Skeletal muscle tissue (tissue), 4 donors: ENCODE data around the gene LRRC27. TPM values are rescaled to one million over a fixed set of nuclear protein-coding genes. Genes with fewer than 3 reads are reported as not detected.

Experiments used
- H3K27ac ChIP-seq: one replicate; pipeline ENCODE4 v1.7.0; 2013; ENCODE audit warnings: mild to moderate bottlenecking, low read depth, low read length, inconsistent platforms
- H3K27me3 ChIP-seq, 3 donors: one replicate each; pipeline ENCODE4 v1.7.0; 2013; ENCODE audit warnings: low read length in 3 of 3; ENCODE audit not compliant: control insufficient read depth in 3 of 3, insufficient read depth in 3 of 3
- H3K36me3 ChIP-seq, 3 donors: one replicate each; pipeline ENCODE4 v1.7.0; 2013; ENCODE audit warnings: low read length in 3 of 3; ENCODE audit not compliant: control insufficient read depth in 3 of 3, insufficient read depth in 3 of 3
- H3K4me1 ChIP-seq, 3 donors: one replicate each; pipeline ENCODE4 v1.7.0; 2013; ENCODE audit warnings: low read length in 3 of 3, mild to moderate bottlenecking in 3 of 3; ENCODE audit not compliant: control insufficient read depth in 3 of 3, insufficient read depth in 3 of 3
- H3K4me3 ChIP-seq, 3 donors: one replicate each; pipeline ENCODE4 v1.7.0; 2013; ENCODE audit warnings: low read length in 3 of 3
- H3K9ac ChIP-seq, 3 donors: one replicate each; pipeline ENCODE4 v1.7.0; 2013; ENCODE audit warnings: low read length in 3 of 3, mild to moderate bottlenecking in 3 of 3, moderate library complexity in 2 of 3, low read depth in 1 of 3
- H3K9me3 ChIP-seq, 3 donors: one replicate each; pipeline ENCODE4 v1.7.0; 2013; ENCODE audit warnings: low read length in 3 of 3; ENCODE audit not compliant: control insufficient read depth in 3 of 3
- total RNA-seq: library from RNA; depleted of rRNA; stranded (reverse); fragments of >200 nt; gene quantifications from one replicate; pipeline ENCODE4 v1.2.3, GENCODE V29; 2014
- donor health status: Osteomylitis.

LRRC27 gene
- total RNA-seq, 1 donor from 2014 or later: 2.6 TPM

GRCh38 chr10:132398566-132398991, 66.6 kb downstream of the LRRC27 start:
- peak overlapping the region; percentile 51 to 82 (median 78) for H3K9ac ChIP-seq
- H3K4me3 ChIP-seq: peak overlapping the region in 2 of 3 donors; percentile 68 to 76
- no peaks in the 10 kb centered on the region for H3K36me3 ChIP-seq
- H3K9me3 ChIP-seq: no peaks in the 10 kb centered on the region
- H3K27me3 ChIP-seq: no peaks in the 10 kb centered on the region
- H3K4me1 ChIP-seq: peaks cover 27 to 57% (median 47%) of the 10 kb centered on the region in 3 donors
- H3K27ac ChIP-seq: peak overlapping the region; percentile 66

GRCh38 chr10:132399117-132400035, 67.4 kb downstream of the LRRC27 start:
- Histone ChIP-seq H3K9ac (peak overlapping the region; percentile 32 to 82 (median 33)), H3K27ac (peak overlapping the region; percentile 66), H3K4me1 (peaks cover 27 to 57% (median 47%) of the 10 kb centered on the region in 3 donors)

GRCh38 chr10:132400041-132400546, 68.1 kb downstream of the LRRC27 start:
- peak overlapping the region; percentile 32 to 82 (median 33) for H3K9ac ChIP-seq
- no peak overlapping the region for H3K27ac ChIP-seq

More at GRCh38 chr10:132399117-132400035, 67.4 kb downstream of the LRRC27 start:
- Histone ChIP-seq H3K4me3 (peak overlapping the region in 2 of 3 donors; percentile 29 to 76), H3K9me3 (no peaks in the 10 kb centered on the region), H3K27me3 (no peaks in the 10 kb centered on the region), H3K36me3 (no peaks in the 10 kb centered on the region)

GRCh38 chr10:132400547-132401151, 68.7 kb downstream of the LRRC27 start:
- peaks cover 3 to 7% (median 4%) of the 10 kb centered on the region in 3 donors for H3K36me3 ChIP-seq
- H3K4me3 ChIP-seq: no peak overlapping the region
- H3K9ac ChIP-seq: peak overlapping the region; percentile 32 to 60 (median 33)
- no peak overlapping the region for H3K27ac ChIP-seq
- no peaks in the 10 kb centered on the region for H3K27me3 ChIP-seq
- peaks cover 27 to 50% (median 42%) of the 10 kb centered on the region in 3 donors for H3K4me1 ChIP-seq
- no peaks in the 10 kb centered on the region for H3K9me3 ChIP-seq

More at GRCh38 chr10:132400041-132400546, 68.1 kb downstream of the LRRC27 start:
- H3K4me3 ChIP-seq: no peak overlapping the region
- peaks cover 27 to 55% (median 47%) of the 10 kb centered on the region in 3 donors for H3K4me1 ChIP-seq
- H3K9me3 ChIP-seq: no peaks in the 10 kb centered on the region
- peaks cover 0 to 1% (median 0%) of the 10 kb centered on the region in 3 donors for H3K36me3 ChIP-seq
- no peaks in the 10 kb centered on the region for H3K27me3 ChIP-seq

GRCh38 chr10:132401401-132402118, 69.6 kb downstream of the LRRC27 start:
- no peak overlapping the region for H3K4me3 ChIP-seq
- no peak overlapping the region for H3K9ac ChIP-seq
- H3K36me3 ChIP-seq: peaks cover 10 to 13% (median 12%) of the 10 kb centered on the region in 3 donors
- H3K9me3 ChIP-seq: no peaks in the 10 kb centered on the region
- H3K4me1 ChIP-seq: peaks cover 27 to 47% (median 39%) of the 10 kb centered on the region in 3 donors
- no peaks in the 10 kb centered on the region for H3K27me3 ChIP-seq
- no peak overlapping the region for H3K27ac ChIP-seq

GRCh38 chr10:132402781-132403241, 70.8 kb downstream of the LRRC27 start:
- Histone ChIP-seq H3K27me3 (no peaks in the 10 kb centered on the region), H3K9me3 (no peaks in the 10 kb centered on the region), H3K4me1 (peaks cover 27 to 52% (median 46%) of the 10 kb centered on the region in 3 donors), H3K9ac (no peak overlapping the region), H3K27ac (no peak overlapping the region), H3K4me3 (no peak overlapping the region), H3K36me3 (peaks cover 10 to 13% (median 12%) of the 10 kb centered on the region in 3 donors)

- H3K4me1 ChIP-seq: peaks cover 21 to 52% (median 45%) of the 10 kb centered on the region in 3 donors
Measured at GRCh38 chr10:132403511-132404168, 71.6 kb downstream of the LRRC27 start.

GRCh38 chr10:132404169-132404880, 72.3 kb downstream of the LRRC27 start:
- peaks cover 10 to 13% (median 12%) of the 10 kb centered on the region in 3 donors for H3K36me3 ChIP-seq
- H3K27me3 ChIP-seq: no peaks in the 10 kb centered on the region
- H3K27ac ChIP-seq: no peak overlapping the region
- H3K9ac ChIP-seq: peak overlapping the region in 1 of 3 donors; percentile 8
- H3K9me3 ChIP-seq: no peaks in the 10 kb centered on the region
- no peak overlapping the region for H3K4me3 ChIP-seq
- H3K4me1 ChIP-seq: peaks cover 22 to 52% (median 45%) of the 10 kb centered on the region in 3 donors

More at GRCh38 chr10:132403511-132404168, 71.6 kb downstream of the LRRC27 start:
- peaks cover 10 to 13% (median 12%) of the 10 kb centered on the region in 3 donors for H3K36me3 ChIP-seq
- H3K4me3 ChIP-seq: no peak overlapping the region
- H3K27ac ChIP-seq: no peak overlapping the region
- H3K27me3 ChIP-seq: no peaks in the 10 kb centered on the region
- H3K9me3 ChIP-seq: no peaks in the 10 kb centered on the region
- peak overlapping the region in 1 of 3 donors; percentile 8 for H3K9ac ChIP-seq
